Right kidney (tissue), 9 donors: ENCODE data around the gene ZC3H8.
A peak's percentile ranks its signal among the peaks of the same experiment; 100 is the strongest.
"Not testable (repeated sequence)": the region's sequence is repeated elsewhere in the genome, so short reads cannot be mapped to it uniquely, and the experiment has no call there.

ENCODE experiments used
- DNase-seq: peaks from one replicate; pipeline ENCODE4 v3.0.0-alpha.2; 2016
- long read RNA-seq, 8 donors: transcript quantifications; one replicate each; lab custom pipeline, GENCODE V29; 2026

The ZC3H8 gene
- long read RNA-seq, donor 1, partial matches to known transcripts, result 0 of 2 reads
- long read RNA-seq, donor 1, other reads (novel, unspliced or antisense), result 0 of 2 reads
- long read RNA-seq, donor 2, full-length matches to known transcripts, result 3 of 60 reads
- long read RNA-seq, donor 2, partial matches to known transcripts, result 51 of 60 reads
- long read RNA-seq, donor 2, other reads (novel, unspliced or antisense), result 6 of 60 reads
- long read RNA-seq, donor 3, result 0 reads
- long read RNA-seq, donor 4, full-length matches to known transcripts, result 5 of 5 reads
- long read RNA-seq, donor 4, partial matches to known transcripts, result 0 of 5 reads
- long read RNA-seq, donor 4, other reads (novel, unspliced or antisense), result 0 of 5 reads
- long read RNA-seq, donor 5, full-length matches to known transcripts, result 2 of 2 reads
- long read RNA-seq, donor 5, partial matches to known transcripts, result 0 of 2 reads
- long read RNA-seq, donor 5, other reads (novel, unspliced or antisense), result 0 of 2 reads
- long read RNA-seq, donor 6, full-length matches to known transcripts, result 5 of 5 reads
- long read RNA-seq, donor 6, partial matches to known transcripts, result 0 of 5 reads
- long read RNA-seq, donor 6, other reads (novel, unspliced or antisense), result 0 of 5 reads
- long read RNA-seq, donor 7, full-length matches to known transcripts, result 3 of 3 reads
- long read RNA-seq, donor 7, partial matches to known transcripts, result 0 of 3 reads
- long read RNA-seq, donor 7, other reads (novel, unspliced or antisense), result 0 of 3 reads
- long read RNA-seq, donor 8, full-length matches to known transcripts, result 6 of 58 reads
- long read RNA-seq, donor 8, partial matches to known transcripts, result 52 of 58 reads
- long read RNA-seq, donor 8, other reads (novel, unspliced or antisense), result 0 of 58 reads

DNA sequence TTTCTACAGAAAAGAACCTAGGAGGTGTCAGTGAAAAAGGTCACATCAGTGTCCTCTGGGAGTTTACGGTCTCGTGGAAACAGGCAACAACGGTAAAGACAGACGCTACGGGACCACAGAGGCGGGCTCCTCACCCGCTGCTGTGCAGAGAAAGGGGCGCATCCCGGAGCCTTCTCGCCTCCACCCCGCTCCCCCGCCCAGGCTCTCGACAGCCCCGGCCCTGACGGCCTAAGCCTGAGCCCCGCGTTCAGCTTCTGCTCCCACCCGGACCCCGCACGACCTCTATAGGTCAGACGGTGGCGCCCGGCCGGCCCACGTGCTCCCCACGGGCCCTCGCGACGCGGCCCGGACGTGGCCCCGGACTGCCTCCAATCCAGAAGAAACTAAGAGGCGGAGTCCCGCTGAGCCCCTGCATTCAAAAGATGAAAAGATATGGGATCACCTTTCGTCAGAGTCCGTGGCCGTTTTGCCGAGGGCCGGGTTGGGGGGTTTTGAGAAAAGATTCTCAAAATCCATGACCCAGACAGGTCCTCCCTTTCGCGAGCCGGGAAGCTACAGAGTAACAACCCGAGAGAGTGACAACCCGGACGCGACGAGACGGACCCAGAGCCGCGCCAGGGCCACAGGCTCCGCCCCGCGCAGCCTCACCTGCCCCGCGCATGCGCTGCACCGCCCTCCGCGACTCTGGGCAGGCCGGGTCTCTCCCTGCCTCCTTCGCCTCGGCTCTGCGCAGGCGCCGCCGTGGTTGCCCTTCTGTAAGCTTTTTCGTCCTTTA is at the start of gene ZC3H8:
Gene ZC3H8 (minus strand): TSS at position 577 of the 775 bp plus-strand sequence. CDS start 61 bp downstream, at position 516.
- peak; percentile 94 for DNase-seq

DNA sequence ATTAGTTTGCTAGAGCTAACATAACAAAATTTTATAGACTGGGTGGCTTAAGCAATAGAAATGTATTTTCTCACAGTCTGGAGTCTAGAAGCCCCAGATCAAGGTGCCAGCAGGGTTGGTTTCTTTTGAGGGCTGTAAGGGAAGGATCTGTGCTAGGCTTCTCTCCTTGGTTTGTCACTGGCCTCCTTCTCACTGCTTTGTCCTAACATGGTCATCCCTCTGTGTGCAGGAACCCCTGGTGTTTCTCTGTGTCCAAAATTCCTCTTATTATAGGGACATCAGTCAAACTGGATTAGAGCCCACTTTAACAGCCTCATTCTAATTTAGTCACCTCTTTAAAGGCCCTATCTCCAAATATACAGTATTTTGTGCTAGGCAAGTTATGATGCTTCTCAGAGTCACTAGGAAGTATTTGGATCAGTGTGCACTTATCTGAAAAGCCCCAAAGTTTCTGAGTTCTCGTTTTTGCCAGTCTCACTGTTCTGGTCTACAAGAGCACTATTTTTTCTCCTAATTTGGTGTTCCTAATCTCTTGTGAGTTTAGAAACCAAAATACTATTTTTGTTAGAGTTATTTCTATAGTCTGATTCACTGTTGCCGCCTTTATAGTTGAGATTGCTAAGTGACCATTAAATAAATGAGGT is 49.6 kb upstream of the ZC3H8 start:
- DNase-seq, result no peak

GRCh38 chr2:112301973-112302372 is 47.1 kb upstream of the ZC3H8 start:
- DNase-seq, result no peak

DNA sequence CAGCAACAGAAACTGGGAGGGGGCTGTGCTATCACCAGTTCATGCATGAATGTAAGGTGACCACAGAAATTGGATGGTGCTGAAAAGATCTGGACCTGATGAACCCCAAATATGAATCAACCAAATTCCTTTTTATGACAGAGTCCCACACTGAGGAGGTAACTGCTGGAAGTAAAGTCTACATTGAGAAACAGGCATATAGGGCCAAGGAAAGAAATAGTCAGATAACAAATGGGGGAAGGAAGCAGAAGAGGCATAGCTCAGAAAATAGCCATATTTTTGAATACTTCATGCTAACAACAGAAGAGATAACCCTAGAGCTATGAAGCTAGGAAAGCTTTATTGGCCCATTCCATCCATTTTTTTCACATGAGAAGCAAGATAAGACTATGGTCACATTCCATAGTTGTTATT is 46.3 kb upstream of the ZC3H8 start:
- no peak for DNase-seq

- DNase-seq, result no peak
Observed at GRCh38 chr2:112296407-112296806, 41.6 kb upstream of the ZC3H8 start.

DNA sequence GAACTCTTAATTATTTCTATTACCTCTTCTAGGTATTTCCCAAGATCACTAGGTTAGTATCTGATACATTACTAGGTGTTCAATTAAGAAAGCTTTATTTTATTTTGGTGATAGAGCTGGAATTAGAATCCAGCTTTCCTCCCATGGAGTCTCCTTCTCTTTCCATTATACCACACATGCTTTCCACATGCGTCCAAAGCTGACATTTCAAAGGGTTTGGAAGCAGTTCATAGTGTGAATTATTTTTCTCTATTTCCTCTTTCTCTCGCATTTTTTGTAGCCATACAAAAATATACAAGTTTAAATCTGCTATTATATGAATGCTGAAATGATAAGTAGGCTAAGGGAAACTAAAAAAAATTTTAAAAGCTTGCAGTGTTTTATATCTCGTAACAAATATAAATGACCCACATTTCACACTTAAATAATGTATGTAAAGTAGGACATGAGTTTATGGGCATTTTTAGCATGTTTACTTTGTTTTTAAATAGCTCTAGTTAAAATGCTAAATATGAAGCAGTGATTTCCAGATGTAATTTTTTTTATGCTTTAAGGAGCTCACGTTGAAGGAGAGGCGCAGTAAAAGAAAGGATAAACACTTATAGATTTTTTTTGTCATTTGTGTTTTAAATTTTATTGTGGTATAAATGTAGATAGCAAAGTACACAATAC is 40.7 kb upstream of the ZC3H8 start:
- no peak for DNase-seq

DNA sequence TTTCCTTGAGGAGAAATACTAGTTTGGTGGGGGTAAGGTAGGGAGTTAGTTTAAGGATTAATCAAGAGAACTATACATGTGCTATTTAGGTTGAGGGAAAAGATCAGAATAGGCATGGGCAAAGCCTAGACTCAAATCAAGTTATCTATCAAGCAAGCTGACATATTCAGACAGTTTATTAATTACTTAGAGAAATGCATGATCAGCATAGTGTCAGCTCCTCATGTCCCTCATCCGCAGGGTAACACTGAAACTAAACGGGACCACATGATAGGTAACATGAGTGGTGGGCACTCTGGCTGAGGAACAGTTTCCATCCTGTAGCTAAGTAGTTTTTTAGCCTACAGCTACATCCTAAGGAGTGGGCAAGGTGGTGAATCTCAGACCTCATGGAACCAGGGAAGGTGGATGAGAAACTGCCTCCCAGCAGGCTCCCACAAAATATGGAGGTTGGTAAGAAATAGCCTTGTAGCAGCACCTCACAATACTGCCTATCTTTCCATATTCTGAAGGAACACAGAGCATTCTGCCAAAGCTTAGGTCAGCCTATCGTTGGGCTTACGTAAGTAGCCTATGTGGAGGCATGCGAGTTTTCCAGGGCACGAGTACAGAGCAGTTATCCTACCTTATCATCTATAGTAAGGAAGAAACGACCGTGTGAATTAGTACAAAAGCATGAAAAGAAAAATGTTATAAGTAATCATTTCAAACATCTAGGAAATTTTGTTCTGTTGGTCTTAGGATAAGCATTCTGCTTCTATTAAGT is 39.0 kb upstream of the ZC3H8 start:
- no peak for DNase-seq

GRCh38 chr2:112290648-112291047 is 35.8 kb upstream of the ZC3H8 start:
- DNase-seq, result no peak

DNA sequence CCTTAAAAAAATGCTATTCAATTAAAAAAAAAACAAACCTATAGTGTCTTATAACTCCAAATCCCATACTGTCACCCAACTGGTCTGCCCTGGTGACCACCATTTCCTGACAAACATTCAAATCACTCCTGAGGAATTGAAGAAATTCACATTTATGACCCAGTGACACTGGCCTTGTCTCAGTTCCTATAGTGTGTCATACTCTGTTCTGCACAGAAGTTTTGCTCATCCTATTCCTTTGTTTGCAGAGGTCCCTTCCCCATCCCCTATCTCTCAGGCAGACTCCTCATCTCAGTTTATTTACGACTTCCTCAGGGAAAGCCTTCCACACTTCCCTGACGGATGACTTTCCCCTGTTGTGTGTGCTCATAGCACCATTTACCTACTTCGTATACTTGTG is 35.2 kb upstream of the ZC3H8 start:
- DNase-seq, result no peak

- not testable (repeated sequence) for DNase-seq
Observed at GRCh38 chr2:112283535-112283934, 28.7 kb upstream of the ZC3H8 start.

DNA sequence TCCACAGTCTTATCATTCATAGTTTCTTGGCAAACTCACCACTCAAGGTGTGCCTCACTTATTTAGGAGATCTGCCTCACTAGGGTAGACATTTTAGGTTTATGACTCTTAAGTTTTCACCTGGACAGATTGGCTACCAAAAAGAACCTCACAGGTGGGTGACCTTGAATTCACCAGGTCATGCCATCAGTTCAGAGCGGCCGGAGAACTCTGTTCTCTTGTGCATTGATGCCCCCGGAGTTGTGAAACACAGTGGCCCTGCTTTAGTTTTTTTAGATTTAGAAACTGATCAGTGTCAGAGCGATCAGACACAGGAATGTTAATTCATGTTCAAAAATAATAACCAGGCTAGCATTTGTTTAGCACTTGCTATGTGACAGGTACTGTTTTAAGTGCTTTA is 27.2 kb upstream of the ZC3H8 start:
- DNase-seq, result not testable (repeated sequence)

GRCh38 chr2:112277596-112278220 is 22.9 kb upstream of the ZC3H8 start:
- no peak for DNase-seq

- no peak for DNase-seq
Observed at GRCh38 chr2:112276954-112277353, 22.1 kb upstream of the ZC3H8 start.

DNA sequence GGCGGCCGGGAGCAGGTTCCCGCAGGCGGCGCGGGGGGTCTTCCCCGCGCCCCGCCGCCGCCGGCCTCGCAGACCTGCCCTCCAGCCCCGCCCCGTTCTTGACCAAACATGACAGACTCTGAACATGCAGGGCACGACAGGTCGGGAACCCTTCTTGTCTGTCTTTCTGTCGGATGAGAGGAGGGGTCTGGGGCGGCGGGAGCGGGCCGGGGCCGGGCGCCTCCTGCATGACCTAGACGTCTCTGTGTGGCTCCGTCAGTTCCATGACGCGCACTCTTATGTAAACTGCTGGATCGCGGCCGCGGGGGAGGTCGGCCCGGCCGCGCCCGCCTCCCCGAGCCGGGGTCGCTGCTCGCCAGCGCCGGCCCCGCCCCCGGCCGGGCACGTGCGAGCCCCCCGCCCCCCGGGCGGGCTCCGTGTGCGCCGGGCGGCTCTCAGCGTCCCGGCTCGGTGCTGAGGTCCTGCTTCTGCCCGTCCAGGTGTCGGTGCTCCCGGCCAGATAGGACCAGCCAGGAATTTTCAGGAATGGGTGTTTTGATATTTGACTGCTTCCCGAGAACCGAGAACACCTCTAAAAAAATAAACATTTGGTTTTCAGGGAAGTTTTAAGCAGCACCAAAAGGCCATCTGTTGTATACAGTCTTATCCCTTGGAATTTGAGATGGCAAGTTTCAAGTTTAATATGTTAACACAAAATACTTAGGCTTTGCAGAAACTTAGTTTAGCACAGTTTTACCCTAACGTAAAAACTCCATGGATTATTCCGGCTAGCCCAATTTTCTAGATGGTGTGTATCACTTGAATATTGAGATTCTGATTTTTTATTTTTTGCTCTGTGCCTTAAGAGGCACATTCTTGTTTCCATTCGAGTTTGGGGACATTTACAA is 21.3 kb upstream of the ZC3H8 start:
- peak; percentile 93 for DNase-seq

- peak; percentile 97 for DNase-seq
Observed at GRCh38 chr2:112275311-112275886, 20.6 kb upstream of the ZC3H8 start, which contains the start of gene ZC3H6. Gene ZC3H6, plus strand, starts transcription at chr2:112275597. Its CDS starts 398 bp downstream, at chr2:112275995.

GRCh38 chr2:112273349-112273748 is 18.5 kb upstream of the ZC3H8 start:
- DNase-seq, result no peak

DNA sequence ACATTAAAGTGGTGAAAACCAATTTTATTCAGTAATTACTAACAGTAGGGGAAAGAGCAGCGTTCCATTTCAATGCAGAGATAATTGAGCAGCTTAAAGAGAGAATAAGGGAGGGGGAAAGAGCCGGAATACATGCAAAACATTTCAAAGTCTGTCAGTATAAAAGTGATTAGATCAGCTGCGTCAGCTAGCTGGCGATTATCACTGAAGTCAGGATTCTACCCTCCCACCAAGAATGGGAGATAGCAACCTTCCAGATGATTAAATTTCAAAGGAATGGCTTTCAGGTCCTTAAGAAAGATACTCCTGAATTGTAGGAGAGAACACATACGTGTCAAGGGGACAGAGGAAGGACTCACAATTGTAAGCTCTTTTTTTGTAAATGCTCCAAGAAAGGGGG is 17.8 kb upstream of the ZC3H8 start:
- DNase-seq, result no peak

- DNase-seq, result no peak
Observed at GRCh38 chr2:112268547-112268946, 13.7 kb upstream of the ZC3H8 start.

DNA sequence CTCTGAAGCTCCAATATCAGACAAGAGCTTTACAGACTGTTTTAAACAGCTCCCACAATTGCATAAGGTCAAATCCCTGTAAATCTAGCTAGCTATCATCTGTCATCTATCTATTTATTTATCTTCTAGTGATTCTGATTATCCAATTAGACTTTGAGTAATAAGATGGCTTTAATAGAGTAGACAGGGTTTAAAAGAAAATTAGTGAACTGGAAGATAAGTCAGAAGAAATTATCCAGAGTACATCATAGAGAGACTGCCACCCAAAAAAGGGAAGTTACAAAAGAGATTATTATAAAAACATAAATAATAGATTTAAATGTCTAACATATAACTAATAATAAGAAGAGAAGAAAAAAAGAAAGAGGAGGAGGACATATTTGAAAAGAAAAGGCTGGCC is 8.0 kb upstream of the ZC3H8 start:
- no peak for DNase-seq
